Immature natural killer cell (primary cell): ENCODE data around the gene STX11. TPM values are rescaled to one million over a fixed set of nuclear protein-coding genes. Genes with fewer than 3 reads are reported as not detected.

ENCODE experiments used
- DNase-seq, 3 donors: peaks; one replicate each; pipeline ENCODE4 v3.0.0; 2022; ENCODE audit warnings: mixed read lengths in 1 of 3
- H3K27ac Mint-ChIP-seq, 6 donors: one replicate each; pipeline ENCODE4 v1.8.0; 2020; ENCODE audit warnings: mixed read lengths in 6 of 6, mild to moderate bottlenecking in 5 of 6, inconsistent platforms in 4 of 6, moderate library complexity in 3 of 6
- H3K27me3 Mint-ChIP-seq, 3 donors: one replicate each; pipeline ENCODE4 v1.8.0; 2020 to 2021; ENCODE audit warnings: low read depth in 3 of 3, mild to moderate bottlenecking in 3 of 3, mixed read lengths in 3 of 3, moderate library complexity in 3 of 3, inconsistent platforms in 1 of 3
- H3K36me3 Mint-ChIP-seq, 3 donors: one replicate each; pipeline ENCODE4 v1.8.0; 2020; ENCODE audit warnings: mixed read lengths in 3 of 3, inconsistent platforms in 2 of 3, mild to moderate bottlenecking in 2 of 3
- H3K4me1 Mint-ChIP-seq, 2 donors: one replicate each; pipeline ENCODE4 v1.8.0; 2020; ENCODE audit warnings: inconsistent platforms in 2 of 2, mild to moderate bottlenecking in 2 of 2, mixed read lengths in 2 of 2, moderate library complexity in 1 of 2
- H3K4me3 Mint-ChIP-seq, 5 donors: one replicate each; pipeline ENCODE4 v1.8.0; 2020; ENCODE audit warnings: mild to moderate bottlenecking in 5 of 5, mixed read lengths in 5 of 5, inconsistent platforms in 3 of 5, moderate library complexity in 3 of 5
- H3K9me3 Mint-ChIP-seq, 6 donors: one replicate each; pipeline ENCODE4 v1.8.0; 2020; ENCODE audit warnings: mild to moderate bottlenecking in 6 of 6, mixed read lengths in 6 of 6, inconsistent platforms in 4 of 6, moderate library complexity in 3 of 6
- polyA plus RNA-seq, 3 donors: library from polyadenylated mRNA; unstranded; fragments of 300-500 nt; fragmentation: Illumina TruSeq; gene quantifications; one replicate each; pipeline ENCODE4 v1.2.3, GENCODE V29; 2021

The STX11 gene
- polyA plus RNA-seq, 3 donors from 2014 or later = 28.7 to 42.6 (median 36.0) TPM

GRCh38 chr6:144189351-144189750 is 39.0 kb downstream of the STX11 start:
- no peak for DNase-seq
- Mint-ChIP-seq H3K27ac (no peak overlapping the region), H3K4me1 (peaks cover 8 to 13% of the 10 kb centered on the region in 2 donors), H3K9me3 (no peaks in the 10 kb centered on the region), H3K4me3 (no peak overlapping the region), H3K27me3 (peaks cover 0 to 5% (median 0%) of the 10 kb centered on the region in 3 donors), H3K36me3 (peaks cover 15 to 44% (median 25%) of the 10 kb centered on the region in 3 donors)

DNA sequence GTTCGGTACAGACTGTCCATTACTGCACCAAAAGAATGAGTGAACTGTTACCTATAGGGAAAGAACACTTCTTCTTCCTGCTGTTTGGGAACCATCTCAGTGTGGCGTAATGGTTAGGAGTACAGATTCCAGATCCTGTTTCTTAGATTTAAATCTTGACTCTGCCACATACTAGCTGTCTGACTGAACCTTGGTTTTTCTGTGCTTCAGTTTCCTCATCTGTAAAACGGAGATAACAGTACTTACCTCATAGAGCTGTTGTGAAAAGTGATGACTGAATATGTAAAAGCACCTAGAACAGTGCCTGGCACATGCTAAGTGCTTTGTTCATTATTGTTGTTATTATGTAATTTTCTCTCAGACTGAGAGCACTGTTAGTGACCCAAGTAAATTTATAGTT is 39.8 kb downstream of the STX11 start:
- no peak overlapping the region for H3K27ac Mint-ChIP-seq
- H3K4me1 Mint-ChIP-seq = peaks cover 6 to 8% of the 10 kb centered on the region in 2 donors
- no peak overlapping the region for H3K4me3 Mint-ChIP-seq
- no peak for DNase-seq
- no peaks in the 10 kb centered on the region for H3K9me3 Mint-ChIP-seq
- peaks cover 0 to 5% (median 0%) of the 10 kb centered on the region in 3 donors for H3K27me3 Mint-ChIP-seq
- H3K36me3 Mint-ChIP-seq = peaks cover 15 to 44% (median 25%) of the 10 kb centered on the region in 3 donors

- H3K4me1 Mint-ChIP-seq = peaks cover 1 to 6% of the 10 kb centered on the region in 2 donors
- peaks cover 15 to 40% (median 22%) of the 10 kb centered on the region in 3 donors for H3K36me3 Mint-ChIP-seq
- H3K27ac Mint-ChIP-seq = peak overlapping the region in 1 of 6 donors; percentile 53
- H3K9me3 Mint-ChIP-seq = no peaks in the 10 kb centered on the region
- peaks cover 0 to 5% (median 0%) of the 10 kb centered on the region in 3 donors for H3K27me3 Mint-ChIP-seq
- H3K4me3 Mint-ChIP-seq = no peak overlapping the region
- DNase-seq = no peak
Measured at GRCh38 chr6:144190593-144190992, 40.3 kb downstream of the STX11 start.

- no peak for DNase-seq
- H3K4me1 Mint-ChIP-seq = peaks cover 11 to 24% of the 10 kb centered on the region in 2 donors
- H3K9me3 Mint-ChIP-seq = peaks cover 0 to 3% (median 0%) of the 10 kb centered on the region in 6 donors
- peaks cover 2 to 5% (median 3%) of the 10 kb centered on the region in 3 donors for H3K27me3 Mint-ChIP-seq
- peaks cover 7 to 18% (median 11%) of the 10 kb centered on the region in 3 donors for H3K36me3 Mint-ChIP-seq
- no peak overlapping the region for H3K27ac Mint-ChIP-seq
- no peak overlapping the region for H3K4me3 Mint-ChIP-seq
Measured at GRCh38 chr6:144193181-144193580, 42.9 kb downstream of the STX11 start.

- H3K27me3 Mint-ChIP-seq = peaks cover 2 to 9% (median 5%) of the 10 kb centered on the region in 3 donors
- no peak overlapping the region for H3K4me3 Mint-ChIP-seq
- H3K36me3 Mint-ChIP-seq = peaks cover 4 to 14% (median 8%) of the 10 kb centered on the region in 3 donors
- peaks cover 0 to 7% (median 0%) of the 10 kb centered on the region in 6 donors for H3K9me3 Mint-ChIP-seq
- H3K4me1 Mint-ChIP-seq = peaks cover 23 to 33% of the 10 kb centered on the region in 2 donors
- DNase-seq = no peak
- H3K27ac Mint-ChIP-seq = no peak overlapping the region
Measured at GRCh38 chr6:144194293-144194810, 44.0 kb downstream of the STX11 start.

- H3K9me3 Mint-ChIP-seq = peaks cover 0 to 14% (median 1%) of the 10 kb centered on the region in 6 donors
- peaks cover 4 to 9% (median 7%) of the 10 kb centered on the region in 3 donors for H3K27me3 Mint-ChIP-seq
- H3K4me3 Mint-ChIP-seq = peak overlapping the region in 1 of 5 donors; percentile 14
- no peak for DNase-seq
- H3K36me3 Mint-ChIP-seq = peaks cover 0 to 9% (median 8%) of the 10 kb centered on the region in 3 donors
- no peak overlapping the region for H3K27ac Mint-ChIP-seq
- peaks cover 24 to 33% of the 10 kb centered on the region in 2 donors for H3K4me1 Mint-ChIP-seq
Measured at GRCh38 chr6:144195671-144196270, 45.5 kb downstream of the STX11 start.

DNA sequence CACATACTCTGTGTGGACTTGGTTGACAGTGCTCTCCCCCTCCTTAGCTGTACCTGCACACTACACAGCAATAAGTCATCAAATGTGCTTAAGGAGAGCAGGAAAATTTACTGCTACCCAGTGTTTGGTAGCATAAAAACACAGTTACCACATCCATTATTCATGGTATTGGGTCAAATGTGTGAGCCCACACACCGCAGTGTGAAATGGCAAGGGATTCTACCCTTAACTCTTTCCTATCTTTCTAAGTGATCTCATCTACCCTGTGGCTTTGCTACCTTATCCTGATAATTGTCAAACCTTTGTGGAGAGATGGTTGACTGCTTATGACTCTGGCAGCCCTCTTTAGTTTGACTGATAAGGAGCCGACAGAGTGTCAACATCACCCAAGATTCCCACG is 47.6 kb downstream of the STX11 start:
- Mint-ChIP-seq H3K9me3 (peaks cover 7 to 35% (median 18%) of the 10 kb centered on the region in 6 donors), H3K36me3 (peaks cover 4 to 7% (median 5%) of the 10 kb centered on the region in 3 donors), H3K4me1 (peaks cover 24 to 31% of the 10 kb centered on the region in 2 donors), H3K27me3 (peaks cover 4 to 9% (median 7%) of the 10 kb centered on the region in 3 donors), H3K27ac (peak overlapping the region in 1 of 6 donors; percentile 9), H3K4me3 (peak overlapping the region; percentile 15 to 50 (median 39))
- DNase-seq = peak; percentile 69 to 77 (median 71)

- peaks cover 27 to 66% (median 43%) of the 10 kb centered on the region in 6 donors for H3K9me3 Mint-ChIP-seq
- H3K27me3 Mint-ChIP-seq = peaks cover 8 to 16% (median 15%) of the 10 kb centered on the region in 3 donors
- DNase-seq = no peak
- no peak overlapping the region for H3K4me3 Mint-ChIP-seq
- H3K36me3 Mint-ChIP-seq = peaks cover 9 to 20% (median 15%) of the 10 kb centered on the region in 3 donors
- peak overlapping the region in 1 of 6 donors; percentile 24 for H3K27ac Mint-ChIP-seq
- peaks cover 13 to 15% of the 10 kb centered on the region in 2 donors for H3K4me1 Mint-ChIP-seq
Measured at GRCh38 chr6:144202879-144203468, 52.7 kb downstream of the STX11 start.

GRCh38 chr6:144211160-144211559 is 60.8 kb downstream of the STX11 start:
- Mint-ChIP-seq H3K4me1 (peaks cover 15 to 16% of the 10 kb centered on the region in 2 donors), H3K4me3 (no peak overlapping the region), H3K27me3 (peaks cover 17 to 32% (median 21%) of the 10 kb centered on the region in 3 donors), H3K36me3 (peaks cover 0 to under 1% (median 0%) of the 10 kb centered on the region in 3 donors), H3K9me3 (peaks cover 0 to 1% (median 0%) of the 10 kb centered on the region in 6 donors), H3K27ac (no peak overlapping the region)
- DNase-seq = no peak

- Mint-ChIP-seq H3K27me3 (peaks cover 23 to 33% (median 25%) of the 10 kb centered on the region in 3 donors), H3K9me3 (peaks cover 0 to 5% (median 2%) of the 10 kb centered on the region in 6 donors), H3K4me3 (no peak overlapping the region), H3K27ac (no peak overlapping the region), H3K36me3 (peaks cover 0 to 4% (median 0%) of the 10 kb centered on the region in 3 donors), H3K4me1 (peaks cover 36% of the 10 kb centered on the region in 2 donors)
- DNase-seq = no peak
Measured at GRCh38 chr6:144213315-144213714, 63.0 kb downstream of the STX11 start.

DNA sequence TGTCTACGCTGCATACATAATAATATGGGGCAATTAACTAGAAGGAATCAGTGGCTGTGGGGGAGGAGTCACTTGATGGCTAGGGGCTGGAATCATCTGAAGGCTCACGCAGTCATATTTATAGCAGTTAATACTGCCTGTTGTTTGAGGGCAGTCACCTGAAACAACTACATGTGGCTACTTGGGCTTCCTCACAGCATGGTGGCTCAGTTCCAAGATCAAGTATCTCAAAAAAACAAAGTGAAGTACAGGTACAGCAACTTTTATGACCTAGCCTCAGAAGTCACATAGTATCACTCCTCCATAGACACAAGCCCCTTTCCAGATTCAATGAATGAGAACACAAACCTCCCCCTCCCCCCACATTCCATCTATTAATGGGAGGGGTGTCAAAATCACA is 63.7 kb downstream of the STX11 start:
- Mint-ChIP-seq H3K27ac (peak overlapping the region in 1 of 6 donors; percentile 54), H3K4me1 (peaks cover 40 to 43% of the 10 kb centered on the region in 2 donors), H3K27me3 (peaks cover 22 to 29% (median 25%) of the 10 kb centered on the region in 3 donors), H3K4me3 (peak overlapping the region in 1 of 5 donors; percentile 24), H3K36me3 (peaks cover 0 to 4% (median 0%) of the 10 kb centered on the region in 3 donors), H3K9me3 (peaks cover 0 to 5% (median 2%) of the 10 kb centered on the region in 6 donors)
- DNase-seq = no peak

- Mint-ChIP-seq H3K27ac (peak overlapping the region; percentile 89 to 100 (median 97)), H3K9me3 (peaks cover 0 to 5% (median 2%) of the 10 kb centered on the region in 6 donors), H3K27me3 (peaks cover 22 to 29% (median 22%) of the 10 kb centered on the region in 3 donors), H3K36me3 (peaks cover 0 to 4% (median 0%) of the 10 kb centered on the region in 3 donors), H3K4me3 (peak overlapping the region; percentile 87 to 98 (median 93)), H3K4me1 (peaks cover 43 to 47% of the 10 kb centered on the region in 2 donors)
- DNase-seq = no peak
Measured at GRCh38 chr6:144214622-144215401, 64.5 kb downstream of the STX11 start.

GRCh38 chr6:144215402-144215931 is 65.2 kb downstream of the STX11 start:
- H3K4me1 Mint-ChIP-seq = peaks cover 43 to 47% of the 10 kb centered on the region in 2 donors
- H3K9me3 Mint-ChIP-seq = peaks cover 0 to 5% (median 2%) of the 10 kb centered on the region in 6 donors
- DNase-seq = peak in 1 of 3 donors; percentile 22

More at GRCh38 chr6:144215402-144215931, 65.2 kb downstream of the STX11 start:
- peak overlapping the region; percentile 89 to 100 (median 97) for H3K27ac Mint-ChIP-seq
- peak overlapping the region; percentile 87 to 98 (median 93) for H3K4me3 Mint-ChIP-seq
- H3K36me3 Mint-ChIP-seq = peaks cover 0 to 4% (median 0%) of the 10 kb centered on the region in 3 donors
- H3K27me3 Mint-ChIP-seq = peaks cover 22 to 29% (median 22%) of the 10 kb centered on the region in 3 donors
